GM11168 (cell line): ENCODE data around the gene MYOZ2.

ENCODE experiments used
- in situ Hi-C: fragments of 300-500 bp; cut with MboI; formaldehyde crosslinking; loops from one replicate; pipeline ENCODE4 v1.12.0; 2022; ENCODE audit warnings: low sequenced_read_pairs; ENCODE audit not compliant: unreplicated experiment

Gene MYOZ2

GRCh38 chr4:119135721-119136121, at the start of gene MYOZ2:
MYOZ2 (plus strand) TSS chr4:119135832; CDS start chr4:119136526, 694 bp downstream.
- in situ Hi-C loops, result no loop called here

GRCh38 chr4:119087121-119087520, 48.5 kb upstream of the MYOZ2 start:
- in situ Hi-C loops, result no loop called here

- in situ Hi-C loops, result no loop called here
Observed at GRCh38 chr4:119087656-119088055, 48.0 kb upstream of the MYOZ2 start.

GRCh38 chr4:119093042-119093827, 42.4 kb upstream of the MYOZ2 start:
- in situ Hi-C loops, result no loop called here

- in situ Hi-C loops, result no loop called here
Observed at GRCh38 chr4:119097282-119097900, 38.2 kb upstream of the MYOZ2 start.

GRCh38 chr4:119098306-119098705, 37.3 kb upstream of the MYOZ2 start:
- in situ Hi-C loops, result no loop called here

- in situ Hi-C loops, result no loop called here
Observed at GRCh38 chr4:119099227-119099810, 36.3 kb upstream of the MYOZ2 start.

GRCh38 chr4:119100655-119101054, 35.0 kb upstream of the MYOZ2 start:
- in situ Hi-C loops, result no loop called here

GRCh38 chr4:119103263-119103662, 32.4 kb upstream of the MYOZ2 start:
- in situ Hi-C loops, result no loop called here

- in situ Hi-C loops, result no loop called here
Observed at GRCh38 chr4:119104644-119105273, 30.9 kb upstream of the MYOZ2 start.

GRCh38 chr4:119105605-119106004, 30.0 kb upstream of the MYOZ2 start:
- in situ Hi-C loops, result no loop called here

- in situ Hi-C loops, result no loop called here
Observed at GRCh38 chr4:119106036-119107000, 29.3 kb upstream of the MYOZ2 start.

- in situ Hi-C loops, result no loop called here
Observed at GRCh38 chr4:119110121-119110520, 25.5 kb upstream of the MYOZ2 start.

- in situ Hi-C loops, result no loop called here
Observed at GRCh38 chr4:119111296-119111695, 24.3 kb upstream of the MYOZ2 start.

GRCh38 chr4:119113033-119113655, 22.5 kb upstream of the MYOZ2 start:
- in situ Hi-C loops, result no loop called here

GRCh38 chr4:119116021-119116420, 19.6 kb upstream of the MYOZ2 start:
- in situ Hi-C loops, result no loop called here

- in situ Hi-C loops, result no loop called here
Observed at GRCh38 chr4:119116925-119117900, 18.4 kb upstream of the MYOZ2 start.

- in situ Hi-C loops, result no loop called here
Observed at GRCh38 chr4:119118397-119118796, 17.2 kb upstream of the MYOZ2 start.
